HepG2 (cell line): Measurements from ENCODE around the gene PRMT5. TPM values are rescaled to one million over a fixed set of nuclear protein-coding genes. Genes with fewer than 3 reads are reported as not detected.

Experiments
- ATAC-seq: fragments of 200-7000 bp; cut with Tn5 transposase; 3 replicates; pipeline ENCODE4 v1.9.1; 2020; ENCODE audit warnings: mild to moderate bottlenecking, moderate library complexity
- BruUV-seq: library from RNA; stranded (reverse); fragments of 400-500 nt; replicated peaks from 2 replicates; lab custom pipeline; 2021; lab: Mats Ljungman, UMichigan
- CTCF ChIA-PET: fragments of 300-600 bp; formaldehyde crosslinking; extraction: SDS; loops from one replicate; lab custom pipeline; 2021; ENCODE audit warnings: low total read pairs, inconsistent platforms, low intra/inter-chr PET ratio; lab: Yijun Ruan, JAX
- POLR2A ChIA-PET: fragments of 350-600 bp; sonication (Branson Sonifier 250); formaldehyde crosslinking; loops from one replicate; lab custom pipeline; 2020; ENCODE audit warnings: antibody characterized with exemption, inconsistent platforms; lab: Yijun Ruan, JAX
- DNase-seq: peaks from one replicate; pipeline ENCODE4 v3.0.0-alpha.2; 2015; ENCODE audit warnings: low spot score
- FAIRE-seq: peaks from 3 replicates; lab custom pipeline; 2011; peaks lifted over from hg19 to GRCh38; lab: Jason Lieb, UNC
- H2AFZ ChIP-seq: one replicate; pipeline ENCODE4 v1.6.1; 2011; ENCODE audit warnings: low read length, inconsistent platforms
- H3K27ac ChIP-seq: fragments of 300-600 bp; 3 replicates; pipeline ENCODE4 v1.8.0; 2011; ENCODE audit warnings: mixed run types, mild to moderate bottlenecking, mixed read lengths, low read length, inconsistent platforms; ENCODE audit not compliant: insufficient read depth; ENCODE audit errors: extremely low read length
- H3K27me3 ChIP-seq, 2 experiments: fragments of 200-600 bp in 1 of 2; 2 replicates in 1 of 2; 3 replicates in 1 of 2; pipeline versions ENCODE4 v1.6.0 to v1.8.0; 2011; ENCODE audit warnings: low read length in 2 of 2, mild to moderate bottlenecking in 2 of 2, moderate library complexity in 2 of 2, inconsistent platforms in 1 of 2; ENCODE audit not compliant: insufficient read depth in 2 of 2, control insufficient read depth in 1 of 2
- H3K36me3 ChIP-seq, 2 experiments: fragments of 200-600 bp in 1 of 2; replicated peaks in 1 of 2; 2 replicates in 1 of 2; 3 replicates in 1 of 2; pipeline versions ENCODE4 v1.5.1 to v1.8.0; 2011; ENCODE audit warnings: low read length in 2 of 2, inconsistent platforms in 1 of 2; ENCODE audit not compliant: insufficient read depth in 2 of 2, control insufficient read depth in 1 of 2
- H3K4me1 ChIP-seq: 2 replicates; pipeline ENCODE4 v1.5.1; 2012; ENCODE audit warnings: low read length, inconsistent platforms; ENCODE audit not compliant: insufficient read depth
- H3K4me2 ChIP-seq: 2 replicates; pipeline ENCODE4 v1.6.0; 2011; ENCODE audit warnings: low read depth, low read length, inconsistent platforms
- H3K4me3 ChIP-seq, 3 experiments: fragments of 200-600 bp in 1 of 3; sonication (generic), shearing (Covaris generic) in 1 of 3; replicated peaks in 1 of 3; 2 replicates each; pipeline ENCODE4 v1.5.1; 2011 to 2016; ENCODE audit warnings: low read length in 3 of 3, inconsistent platforms in 2 of 3, low read depth in 2 of 3, mild to moderate bottlenecking in 2 of 3, control low read depth in 1 of 3, mixed read lengths in 1 of 3; ENCODE audit not compliant: insufficient read depth in 1 of 3
- H3K79me2 ChIP-seq: one replicate; pipeline ENCODE4 v1.6.1; 2011; ENCODE audit warnings: low read length, inconsistent platforms; ENCODE audit not compliant: insufficient read depth
- H3K9ac ChIP-seq: 2 replicates; pipeline ENCODE4 v1.6.0; 2011; ENCODE audit warnings: mild to moderate bottlenecking, low read depth, low read length, inconsistent platforms; ENCODE audit not compliant: insufficient read depth
- H3K9me3 ChIP-seq: 2 replicates; pipeline ENCODE4 v1.5.1; 2012; ENCODE audit warnings: mild to moderate bottlenecking, low read length
- H4K20me1 ChIP-seq: 2 replicates; pipeline ENCODE4 v1.6.0; 2011; ENCODE audit warnings: inconsistent platforms, mild to moderate bottlenecking, low read length, moderate library complexity; ENCODE audit not compliant: insufficient read depth
- GTF2F1 ChIP-seq: fragments of 150-350 bp; IDR thresholded peaks from 2 replicates; pipeline ENCODE4 v1.6.1; 2014; ENCODE audit warnings: low read length
- HDAC6 ChIP-seq: fragments of 200-600 bp; sonication (generic); IDR thresholded peaks from 2 replicates; pipeline ENCODE4 v1.7.0; 2017; ENCODE audit warnings: mild to moderate bottlenecking, antibody characterized with exemption, low read length, low read depth
- KDM3A ChIP-seq: IDR thresholded peaks from 2 replicates; pipeline ENCODE4 v1.6.1; 2018; ENCODE audit warnings: low read depth, missing compliant biosample characterization
- MAF1 ChIP-seq: sonication (generic); formaldehyde crosslinking; IDR thresholded peaks from 2 replicates; pipeline ENCODE4 v1.5.0; 2020; ENCODE audit warnings: missing genetic modification reagents, borderline replicate concordance
- MAZ ChIP-seq, 2 experiments: sonication (generic) in 1 of 2; formaldehyde crosslinking in 1 of 2; IDR thresholded peaks; 2 replicates each; pipeline versions ENCODE4 v1.5.0 to v1.6.1; 2012 to 2020; ENCODE audit warnings: low read depth in 2 of 2, mild to moderate bottlenecking in 2 of 2, borderline replicate concordance in 1 of 2, improper control_type of control experiment in 1 of 2, low read length in 1 of 2, missing genetic modification reagents in 1 of 2, moderate library complexity in 1 of 2
- MTF2 ChIP-seq: sonication (generic); formaldehyde crosslinking; IDR thresholded peaks from 2 replicates; pipeline ENCODE4 v1.5.0; 2020; ENCODE audit warnings: missing genetic modification reagents, borderline replicate concordance
- NFKBIZ ChIP-seq: IDR thresholded peaks from 2 replicates; pipeline ENCODE4 v1.6.1; 2018; ENCODE audit warnings: missing genetic modification reagents, missing compliant biosample characterization
- PAWR ChIP-seq: sonication (generic); formaldehyde crosslinking; IDR thresholded peaks from 2 replicates; pipeline ENCODE4 v1.4.0; 2020; ENCODE audit warnings: missing genetic modification reagents, mild to moderate bottlenecking, borderline replicate concordance
- POLR2AphosphoS5 ChIP-seq: IDR thresholded peaks from 2 replicates; pipeline ENCODE4 v1.6.1; 2012; ENCODE audit warnings: low read depth, low read length
- RFX3 ChIP-seq: IDR thresholded peaks from 2 replicates; pipeline ENCODE4 v1.6.1; 2016; ENCODE audit warnings: missing biosample characterization, missing genetic modification reagents
- ZMYM3 ChIP-seq: sonication (generic); formaldehyde crosslinking; IDR thresholded peaks from 2 replicates; pipeline ENCODE4 v1.5.1; 2020; ENCODE audit warnings: mild to moderate bottlenecking, missing genetic modification reagents
- ZNF274 ChIP-seq: sonication (generic); formaldehyde crosslinking; IDR thresholded peaks from 2 replicates; pipeline ENCODE4 v1.5.1; 2020; ENCODE audit warnings: mild to moderate bottlenecking, missing genetic modification reagents
- ZNF7 ChIP-seq: IDR thresholded peaks from 2 replicates; pipeline ENCODE4 v1.6.1; 2016; ENCODE audit warnings: missing biosample characterization, missing genetic modification reagents
- ZNF773 ChIP-seq: sonication (generic); formaldehyde crosslinking; IDR thresholded peaks from 2 replicates; pipeline ENCODE4 v1.4.0; 2020; ENCODE audit warnings: missing genetic modification reagents, borderline replicate concordance
- ZNF800 ChIP-seq: sonication (generic); formaldehyde crosslinking; IDR thresholded peaks from 2 replicates; pipeline ENCODE4 v1.4.0; 2020; ENCODE audit warnings: missing genetic modification reagents
- WGBS: methylation state at CpG from one replicate; pipeline ENCODE4 v1.1.6; 2017; ENCODE audit warnings: low lambda C conversion rate; 5-methylcytosine and 5-hydroxymethylcytosine counted together
- in situ Hi-C: cut with HindIII; loops from 2 replicates; pipeline ENCODE4 v1.10.0; 2017; ENCODE audit warnings: low pct_unique_long_range_greater_than_20kb; ENCODE audit not compliant: extremely low pct_ligation_motif_present
- intact Hi-C: fragments of 100-400 bp; cut with micrococcal nuclease; formaldehyde crosslinking; loops from one replicate; pipeline ENCODE4 v1.10.0; 2022; ENCODE audit not compliant: unreplicated experiment
- polyA plus RNA-seq, 8 experiments: library from polyadenylated mRNA; depleted of rRNA in 3 of 8; stranded (reverse) in 7 of 8; unstranded in 1 of 8; fragments of >200 nt; fragmentation: Illumina TruSeq in 4 of 8; extraction: Trizol in 4 of 8; gene quantifications; 2 replicates each; pipeline versions ENCODE4 v1.2.1 to v1.2.3, GENCODE V29; 2011 to 2016; ENCODE audit warnings: low read depth in 4 of 8, missing spikeins in 1 of 8, mixed read lengths in 1 of 8; ENCODE audit not compliant: insufficient read depth in 1 of 8
- total RNA-seq, 5 experiments: library from RNA; depleted of rRNA; stranded (reverse); fragments of >200 nt; fragmentation: Illumina TruSeq; extraction: Trizol; gene quantifications; 2 replicates each; pipeline ENCODE4 v1.2.3, GENCODE V29; 2016; ENCODE audit warnings: low read depth in 1 of 5

PRMT5 gene
- total and polyA plus RNA-seq, 2 of the 13 experiments (the other 11 are each of a cell fraction or from before 2014, with no cell fraction given): 210 to 354 TPM

GRCh38 chr14:22895402-22895801, 33.8 kb downstream of the PRMT5 start:
- no peaks in the 10 kb centered on the region for H3K9me3 ChIP-seq
- intact Hi-C loops: no loop called here

More at GRCh38 chr14:22895402-22895801, 33.8 kb downstream of the PRMT5 start:
- H3K27me3 ChIP-seq: peaks cover 8 to 21% of the 10 kb centered on the region in 2 experiments; a peak in 3 of 5 replicates
- in situ Hi-C loops: no loop called here
- no peak overlapping the region for H3K4me2 ChIP-seq
- ATAC-seq (no peak), FAIRE-seq (no peak)
- BruUV-seq: no TSS peak
- H3K27ac ChIP-seq: no peak overlapping the region
- ChIA-PET POLR2A (interaction anchor here (0.9 to 1.3 kb wide), 2 partner anchors 32 to 129 kb away, joined by 3 to 4 read pairs; partner anchors contain the start of gene OXA1L), CTCF (no interaction called here)
- no peak overlapping the region for H2AFZ ChIP-seq
- 42% methylated on average over 1 of the region's 1 CpG for WGBS
- H3K4me1 ChIP-seq: peaks cover 7% of the 10 kb centered on the region; the same call in 1 of the 2 replicates
- no peak overlapping the region for H3K4me3 ChIP-seq
- no peaks in the 10 kb centered on the region for H3K36me3 ChIP-seq
- H3K79me2 ChIP-seq: no peaks in the 10 kb centered on the region
- H3K9ac ChIP-seq: no peak overlapping the region
- H4K20me1 ChIP-seq: no peaks in the 10 kb centered on the region
- no peak for TF ChIP-seq KDM3A (CRISPR knock-in tag)
- TF ChIP-seq NFKBIZ: no peak
- TF ChIP-seq PAWR (CRISPR knock-in tag): no peak
- TF ChIP-seq ZNF773 (CRISPR knock-in tag): no peak
- no peak for TF ChIP-seq MAF1 (CRISPR knock-in tag)
- no peak for TF ChIP-seq HDAC6
- TF ChIP-seq GTF2F1: no peak
- no peak for TF ChIP-seq RFX3 (CRISPR knock-in tag)
- no peak for TF ChIP-seq MAZ (IDR thresholded peaks at IDR 0.05; ENCODE audit: borderline replicate concordance, low read depth, low read length)
- no peak for TF ChIP-seq MAZ (CRISPR knock-in tag; IDR thresholded peaks at IDR 0.05; ENCODE audit: low read depth)
- no peak for TF ChIP-seq POLR2AphosphoS5
- TF ChIP-seq ZNF7: no peak
- no peak for TF ChIP-seq ZMYM3 (CRISPR knock-in tag)
- TF ChIP-seq MTF2 (CRISPR knock-in tag): no peak
- TF ChIP-seq ZNF274 (CRISPR knock-in tag): no peak
- no peak for TF ChIP-seq ZNF800
- TF ChIP-seq, all 625 proteins: peak for 0
- DNase-seq: no peak
